GM10248 (cell line): ENCODE results near the gene AKIRIN2.
"Not testable (repeated sequence)": the region's sequence is repeated elsewhere in the genome, so short reads cannot be mapped to it uniquely, and the experiment has no call there.

Experiments used
- CTCF ChIA-PET: fragments of 300-600 bp; sonication (Branson Sonifier 250); formaldehyde crosslinking; extraction: SDS; loops from one replicate; lab custom pipeline; 2021; ENCODE audit warnings: antibody characterized with exemption; lab: Yijun Ruan, JAX
- POLR2A ChIA-PET: fragments of 350-650 bp; sonication (Branson Sonifier 250); formaldehyde crosslinking; extraction: SDS; loops from one replicate; lab custom pipeline; 2020; ENCODE audit warnings: antibody characterized with exemption; lab: Yijun Ruan, JAX
- DNase-seq: peaks from one replicate; pipeline ENCODE4 v3.0.0; 2012; ENCODE audit errors: extremely low spot score
- TF ChIP-seq, protein P1 (sequence below): IDR thresholded peaks from 2 replicates; pipeline ENCODE4 v1.5.1; 2012; ENCODE audit warnings: mild to moderate bottlenecking, low read depth; ENCODE audit errors: extremely low read depth, missing control alignments, control extremely low read depth

The AKIRIN2 gene

DNA sequence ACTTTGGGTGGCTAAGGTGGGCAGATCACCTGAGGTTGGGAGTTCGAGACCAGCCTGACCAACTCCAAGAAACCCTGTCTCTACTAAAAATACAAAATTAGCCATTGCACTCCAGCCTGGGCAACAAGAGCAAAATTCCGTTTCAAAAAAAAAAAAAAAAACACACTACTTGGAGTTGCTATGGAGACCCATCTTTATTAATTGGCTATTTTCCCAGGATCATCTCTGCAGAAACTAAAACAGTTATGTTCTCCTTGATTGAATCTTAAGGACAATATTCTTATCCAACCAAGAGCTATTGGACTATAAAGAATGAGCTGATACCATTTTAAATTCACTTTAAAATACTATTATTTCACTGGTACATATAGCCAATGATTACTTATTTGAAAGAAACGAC is 14.7 kb downstream of the AKIRIN2 start:
- TF ChIP-seq, protein P1, sequence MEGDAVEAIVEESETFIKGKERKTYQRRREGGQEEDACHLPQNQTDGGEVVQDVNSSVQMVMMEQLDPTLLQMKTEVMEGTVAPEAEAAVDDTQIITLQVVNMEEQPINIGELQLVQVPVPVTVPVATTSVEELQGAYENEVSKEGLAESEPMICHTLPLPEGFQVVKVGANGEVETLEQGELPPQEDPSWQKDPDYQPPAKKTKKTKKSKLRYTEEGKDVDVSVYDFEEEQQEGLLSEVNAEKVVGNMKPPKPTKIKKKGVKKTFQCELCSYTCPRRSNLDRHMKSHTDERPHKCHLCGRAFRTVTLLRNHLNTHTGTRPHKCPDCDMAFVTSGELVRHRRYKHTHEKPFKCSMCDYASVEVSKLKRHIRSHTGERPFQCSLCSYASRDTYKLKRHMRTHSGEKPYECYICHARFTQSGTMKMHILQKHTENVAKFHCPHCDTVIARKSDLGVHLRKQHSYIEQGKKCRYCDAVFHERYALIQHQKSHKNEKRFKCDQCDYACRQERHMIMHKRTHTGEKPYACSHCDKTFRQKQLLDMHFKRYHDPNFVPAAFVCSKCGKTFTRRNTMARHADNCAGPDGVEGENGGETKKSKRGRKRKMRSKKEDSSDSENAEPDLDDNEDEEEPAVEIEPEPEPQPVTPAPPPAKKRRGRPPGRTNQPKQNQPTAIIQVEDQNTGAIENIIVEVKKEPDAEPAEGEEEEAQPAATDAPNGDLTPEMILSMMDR = no peak
- DNase-seq = no peak
- ChIA-PET POLR2A (interaction anchor here (0.6 to 0.7 kb wide), 2 partner anchors 10 to 79 kb away, joined by 3 read pairs; no protein-coding TSS in a partner anchor), CTCF (interaction anchor here (0.7 to 2.1 kb wide), 2 partner anchors 10 to 13 kb away, joined by 6 read pairs; no protein-coding TSS in a partner anchor)

DNA sequence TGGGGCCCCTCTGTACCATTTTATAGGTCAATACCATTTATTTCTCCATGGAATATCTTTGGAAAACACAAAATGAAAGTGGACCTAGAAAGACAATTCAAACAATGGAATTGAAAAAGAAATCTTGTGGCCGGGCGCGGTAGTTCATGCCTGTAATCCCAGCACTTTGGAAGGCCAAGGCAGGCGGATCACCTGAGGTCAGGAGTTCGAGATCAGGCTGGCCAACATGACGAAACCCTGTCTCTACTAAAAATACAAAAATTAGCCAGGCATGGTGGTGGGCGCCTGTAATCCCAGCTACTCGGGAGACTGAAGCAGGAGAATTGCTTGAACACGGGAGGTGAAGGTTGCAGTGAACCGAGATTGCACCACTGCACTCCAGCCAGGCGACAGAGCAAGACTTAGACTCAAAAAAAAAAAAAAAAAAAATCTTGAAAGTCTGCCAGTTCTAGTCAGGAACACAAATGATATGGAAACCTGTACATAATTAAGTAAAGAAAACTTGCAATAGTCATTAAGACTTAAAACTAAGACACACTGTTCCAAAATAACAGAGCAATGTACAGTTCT is 15.3 kb downstream of the AKIRIN2 start:
- POLR2A ChIA-PET = interaction anchor here (0.7 to 1.0 kb wide), 2 partner anchors 10 to 15 kb away, joined by 3 read pairs; partner anchors contain the start of gene AKIRIN2
- DNase-seq = not testable (repeated sequence)
- CTCF ChIA-PET = interaction anchor here (1.2 to 2.1 kb wide), 2 partner anchors 11 to 24 kb away, joined by 3 to 6 read pairs; no protein-coding TSS in a partner anchor

DNA sequence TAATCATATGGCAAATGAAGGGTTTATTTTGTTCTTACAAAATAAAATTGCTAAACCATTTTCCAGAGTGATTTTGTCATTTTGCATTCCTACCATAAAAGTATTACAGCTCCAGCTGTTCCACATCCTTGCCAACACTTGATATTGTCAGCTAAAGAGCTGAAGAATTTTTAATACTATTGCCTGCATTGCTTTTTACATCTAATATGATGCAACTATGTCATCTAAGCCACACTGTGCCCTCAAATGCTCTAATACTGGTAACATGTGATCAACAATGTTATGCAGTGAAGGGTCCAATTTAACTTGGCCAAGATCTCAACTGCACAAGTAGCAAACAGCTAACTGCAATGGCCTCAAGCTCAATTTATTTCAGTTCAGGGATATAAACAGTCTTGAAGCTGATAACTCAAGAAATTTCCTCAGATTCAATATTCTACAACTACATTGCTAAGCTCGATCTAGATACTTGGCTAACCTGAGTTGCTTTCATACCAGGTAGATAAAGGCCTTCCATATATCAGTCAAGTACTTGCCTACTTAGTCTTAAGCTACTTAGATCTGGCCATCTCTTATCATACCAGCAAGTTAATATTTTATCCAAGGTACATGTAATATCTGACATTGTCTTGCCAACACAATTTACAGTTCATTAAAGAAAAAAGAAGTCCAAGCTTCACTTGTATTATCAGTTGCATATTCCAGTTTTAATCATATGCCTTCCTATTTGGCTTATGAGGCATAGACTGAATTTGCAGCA is 17.0 kb downstream of the AKIRIN2 start:
- POLR2A ChIA-PET = interaction anchor here (1.1 to 1.3 kb wide), 2 partner anchors 10 to 20 kb away, joined by 3 read pairs; no protein-coding TSS in a partner anchor

DNA sequence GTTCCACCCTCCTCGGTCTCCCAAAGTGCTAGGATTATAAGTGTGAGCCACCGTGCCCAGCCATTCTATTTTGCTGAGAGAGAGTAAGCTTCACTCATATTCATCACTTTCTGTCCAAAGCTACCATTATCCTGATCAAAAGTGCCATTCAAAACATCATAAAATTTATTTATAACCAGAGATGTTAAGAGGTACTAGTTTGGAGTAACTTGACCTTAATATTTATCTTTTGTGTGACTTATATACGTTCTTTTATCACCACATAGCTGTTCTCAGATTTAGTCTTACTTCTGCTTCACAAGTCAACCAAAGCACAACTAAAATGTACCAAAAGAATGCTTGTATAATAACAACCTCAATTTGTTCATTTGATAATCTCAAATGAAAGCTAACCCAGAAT is 18.1 kb downstream of the AKIRIN2 start:
- TF ChIP-seq, protein P1 = no peak
- CTCF ChIA-PET = interaction anchor here (1.1 to 2.5 kb wide), 3 partner anchors 10 to 23 kb away, joined by 3 to 7 read pairs (median 6); no protein-coding TSS in a partner anchor
- POLR2A ChIA-PET = no interaction called here
- DNase-seq = no peak

More for the DNA sequence above, 17.0 kb downstream of the AKIRIN2 start:
- DNase-seq = no peak
- TF ChIP-seq, protein P1 = no peak
- CTCF ChIA-PET = interaction anchor here (0.8 to 2.5 kb wide), 9 partner anchors 9 to 1186 kb away, joined by 3 to 7 read pairs (median 4); no protein-coding TSS in a partner anchor

DNA sequence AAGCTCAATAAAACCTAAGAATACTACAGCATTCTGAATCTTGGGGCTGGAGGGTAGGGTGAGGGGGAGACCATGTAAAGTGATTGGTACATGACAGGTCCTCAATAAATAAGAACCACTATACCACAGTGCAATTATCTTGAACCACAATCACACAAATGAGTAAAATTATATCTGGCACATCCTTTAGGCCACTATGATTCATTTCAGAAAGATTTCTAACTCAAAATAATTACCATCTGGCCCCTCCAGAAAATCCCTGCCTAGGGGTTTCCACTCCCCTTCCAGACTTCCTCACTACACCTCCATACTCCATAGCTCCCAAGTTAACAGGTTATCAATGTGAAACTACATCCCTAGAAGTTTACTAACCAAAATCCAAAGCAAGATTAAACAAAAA is 19.7 kb downstream of the AKIRIN2 start:
- ChIA-PET CTCF (interaction anchor here (0.8 to 2.4 kb wide), 6 partner anchors 9 to 167 kb away, joined by 3 to 6 read pairs (median 4); no protein-coding TSS in a partner anchor), POLR2A (no interaction called here)
- no peak for DNase-seq
- TF ChIP-seq, protein P1 = no peak

DNA sequence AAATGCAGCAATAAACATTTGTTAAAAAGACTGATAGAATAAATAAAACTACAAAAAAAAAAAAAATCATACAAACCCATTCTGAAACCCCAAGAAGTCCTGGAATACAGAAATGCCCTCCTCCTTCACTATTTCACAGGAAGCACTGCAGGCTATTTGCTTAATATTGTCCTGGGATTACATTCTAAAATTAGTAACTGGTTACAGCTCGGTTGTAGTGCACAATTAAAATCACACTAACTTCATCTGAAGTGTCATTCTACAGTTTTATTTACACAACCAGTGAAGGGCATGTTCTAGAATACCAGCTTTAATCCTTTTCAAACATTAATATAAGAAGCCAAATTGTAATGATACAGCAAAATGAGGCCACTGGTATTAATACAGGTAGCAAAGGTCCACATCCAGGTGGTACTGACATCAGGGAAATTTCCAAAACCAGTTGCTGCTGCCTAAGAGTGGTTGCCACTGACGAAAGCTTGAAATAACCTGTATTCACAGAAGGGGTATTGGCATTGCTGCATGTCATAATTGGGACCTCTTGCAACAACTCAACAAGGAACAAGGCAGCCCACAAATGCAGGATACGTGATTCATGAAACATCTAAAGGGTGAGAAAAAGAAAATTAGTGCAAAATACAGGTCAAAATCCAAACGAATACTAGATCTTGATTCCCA is 26.9 kb downstream of the AKIRIN2 start:
- DNase-seq = no peak
- ChIA-PET CTCF (interaction anchor here (2.5 kb wide), 1 partner anchor 10 kb away, joined by 6 read pairs; no protein-coding TSS in a partner anchor), POLR2A (interaction anchor here (0.7 kb wide), 1 partner anchor 48 kb away, joined by 3 read pairs; no protein-coding TSS in a partner anchor)
- TF ChIP-seq, protein P1 = no peak
